CD4-positive, CD25-positive, alpha-beta regulatory T cell (primary cell): ENCODE data around the gene RPS6KL1. TPM values are rescaled to one million over a fixed set of nuclear protein-coding genes. Genes with fewer than 3 reads are reported as not detected.

Experiments
- ATAC-seq, 2 donors: fragments of 150-1000 bp; cut with Tn5 transposase; one replicate each; pipeline ENCODE4 v1.10.0; 2021; ENCODE audit warnings: low read depth in 2 of 2, moderate number of reproducible peaks in 2 of 2, moderate library complexity in 1 of 2
- DNase-seq, 3 donors: peaks; one replicate each; pipeline versions ENCODE4 v3.0.0 to v3.0.0-alpha.2; 2012 to 2022; ENCODE audit warnings: mixed read lengths in 1 of 3
- H3K27ac ChIP-seq: one replicate; pipeline ENCODE4 v1.7.0; 2013; ENCODE audit warnings: mild to moderate bottlenecking, low read length; ENCODE audit not compliant: insufficient read depth, poor library complexity, severe bottlenecking
- H3K27me3 ChIP-seq: one replicate; pipeline ENCODE4 v1.7.0; 2013; ENCODE audit warnings: low read length; ENCODE audit not compliant: control insufficient read depth, insufficient read depth
- H3K36me3 ChIP-seq: one replicate; pipeline ENCODE4 v1.7.0; 2013; ENCODE audit warnings: mild to moderate bottlenecking, low read length, moderate library complexity; ENCODE audit not compliant: control insufficient read depth, insufficient read depth
- H3K4me1 ChIP-seq: 2 replicates; pipeline ENCODE4 v1.7.0; 2013; ENCODE audit warnings: mild to moderate bottlenecking, low read length; ENCODE audit not compliant: insufficient read depth, control insufficient read depth, poor library complexity, severe bottlenecking
- H3K4me3 ChIP-seq: one replicate; pipeline ENCODE4 v1.7.0; 2013; ENCODE audit warnings: low read depth, mild to moderate bottlenecking, low read length, moderate library complexity
- H3K9me3 ChIP-seq, 2 experiments: 1 replicate in 1 of 2; 2 replicates in 1 of 2; pipeline ENCODE4 v1.7.0; 2013; ENCODE audit warnings: low read length in 2 of 2, mild to moderate bottlenecking in 1 of 2, moderate library complexity in 1 of 2; ENCODE audit not compliant: control insufficient read depth in 2 of 2
- H3K27ac Mint-ChIP-seq, 3 donors: one replicate each; pipeline ENCODE4 v1.8.0; 2020 to 2022; ENCODE audit warnings: mild to moderate bottlenecking in 3 of 3, mixed read lengths in 3 of 3, moderate library complexity in 2 of 3
- H3K27me3 Mint-ChIP-seq: one replicate; pipeline ENCODE4 v1.8.0; 2022; ENCODE audit warnings: mild to moderate bottlenecking, mixed read lengths
- H3K36me3 Mint-ChIP-seq: one replicate; pipeline ENCODE4 v1.8.0; 2020; ENCODE audit warnings: mixed read lengths
- H3K4me1 Mint-ChIP-seq, 4 donors: one replicate each; pipeline ENCODE4 v1.8.0; 2020 to 2022; ENCODE audit warnings: mixed read lengths in 4 of 4, mild to moderate bottlenecking in 1 of 4
- H3K4me3 Mint-ChIP-seq, 4 donors: one replicate each; pipeline ENCODE4 v1.8.0; 2020 to 2022; ENCODE audit warnings: mild to moderate bottlenecking in 4 of 4, mixed read lengths in 4 of 4, moderate library complexity in 3 of 4
- H3K9me3 Mint-ChIP-seq, 7 donors: one replicate each; pipeline ENCODE4 v1.8.0; 2020 to 2022; ENCODE audit warnings: mixed read lengths in 7 of 7, mild to moderate bottlenecking in 3 of 7, moderate library complexity in 2 of 7
- polyA plus RNA-seq, 4 donors: library from polyadenylated mRNA; unstranded; fragments of 300-500 nt; fragmentation: Illumina TruSeq; gene quantifications; one replicate each; pipeline ENCODE4 v1.2.3, GENCODE V29; 2021
- total RNA-seq: library from RNA; stranded (reverse); gene quantifications from one replicate; pipeline ENCODE4 v1.2.3, GENCODE V29; 2022

The RPS6KL1 gene
- total and polyA plus RNA-seq, 5 donors from 2014 or later, result 0.27 to 4.5 (median 2.2) TPM

GRCh38 chr14:74945852-74946658 is 23.0 kb upstream of the RPS6KL1 start:
- Mint-ChIP-seq H3K36me3 (no peaks in the 10 kb centered on the region), H3K4me3 (peak overlapping the region in 2 of 4 donors; percentile 74 to 84)

GRCh38 chr14:74945261-74945851 is 22.3 kb upstream of the RPS6KL1 start:
- H3K4me1 Mint-ChIP-seq, result peaks cover 9 to 34% (median 19%) of the 10 kb centered on the region in 4 donors
- no peak overlapping the region for H3K27ac Mint-ChIP-seq
- no peak overlapping the region for H3K4me3 Mint-ChIP-seq
- no peaks in the 10 kb centered on the region for H3K27me3 ChIP-seq
- peaks cover 31% of the 10 kb centered on the region for H3K4me1 ChIP-seq
- H3K9me3 ChIP-seq, result no peaks in the 10 kb centered on the region
- no peak overlapping the region for H3K4me3 ChIP-seq
- H3K27ac ChIP-seq, result no peak overlapping the region
- no peaks in the 10 kb centered on the region for H3K36me3 Mint-ChIP-seq
- H3K36me3 ChIP-seq, result no peaks in the 10 kb centered on the region
- H3K9me3 Mint-ChIP-seq, result no peaks in the 10 kb centered on the region
- peaks cover 6% of the 10 kb centered on the region for H3K27me3 Mint-ChIP-seq
- DNase-seq (no peak), ATAC-seq (no peak)

More at GRCh38 chr14:74945852-74946658, 23.0 kb upstream of the RPS6KL1 start:
- Mint-ChIP-seq H3K9me3 (no peaks in the 10 kb centered on the region), H3K27ac (peak overlapping the region in 2 of 3 donors; percentile 9 to 93), H3K4me1 (peaks cover 9 to 31% (median 19%) of the 10 kb centered on the region in 4 donors), H3K27me3 (peaks cover 6% of the 10 kb centered on the region)
- peaks cover 28% of the 10 kb centered on the region for H3K4me1 ChIP-seq
- peak; percentile 59 to 69 (median 62) for DNase-seq
- peak; percentile 65 to 75 for ATAC-seq
- H3K36me3 ChIP-seq, result no peaks in the 10 kb centered on the region
- H3K4me3 ChIP-seq, result no peak overlapping the region
- no peaks in the 10 kb centered on the region for H3K27me3 ChIP-seq
- H3K9me3 ChIP-seq, result no peaks in the 10 kb centered on the region
- no peak overlapping the region for H3K27ac ChIP-seq

- DNase-seq (no peak), ATAC-seq (no peak)
- Histone ChIP-seq H3K36me3 (no peaks in the 10 kb centered on the region), H3K27ac (peak overlapping the region; percentile 73), H3K4me1 (peaks cover 31% of the 10 kb centered on the region), H3K4me3 (no peak overlapping the region), H3K27me3 (no peaks in the 10 kb centered on the region), H3K9me3 (no peaks in the 10 kb centered on the region)
- peaks cover 0 to 4% (median 0%) of the 10 kb centered on the region in 7 donors for H3K9me3 Mint-ChIP-seq
- H3K36me3 Mint-ChIP-seq, result no peaks in the 10 kb centered on the region
- peak overlapping the region in 2 of 3 donors; percentile 63 to 94 for H3K27ac Mint-ChIP-seq
- no peaks in the 10 kb centered on the region for H3K27me3 Mint-ChIP-seq
- H3K4me1 Mint-ChIP-seq, result peaks cover 16 to 43% (median 26%) of the 10 kb centered on the region in 4 donors
- H3K4me3 Mint-ChIP-seq, result peak overlapping the region in 2 of 4 donors; percentile 48 to 81
These were observed 19.5 kb upstream of the RPS6KL1 start for GRCh38 chr14:74942608-74943007.

GRCh38 chr14:74942181-74942580 is 19.1 kb upstream of the RPS6KL1 start:
- no peaks in the 10 kb centered on the region for H3K9me3 ChIP-seq
- H3K27me3 ChIP-seq, result no peaks in the 10 kb centered on the region
- peaks cover 31% of the 10 kb centered on the region for H3K4me1 ChIP-seq
- Mint-ChIP-seq H3K4me1 (peaks cover 16 to 47% (median 27%) of the 10 kb centered on the region in 4 donors), H3K36me3 (no peaks in the 10 kb centered on the region), H3K27me3 (no peaks in the 10 kb centered on the region), H3K4me3 (peak overlapping the region; percentile 72 to 90 (median 82)), H3K27ac (peak overlapping the region; percentile 94), H3K9me3 (peaks cover 0 to 4% (median 0%) of the 10 kb centered on the region in 7 donors)
- ATAC-seq, result no peak
- no peak for DNase-seq
- H3K27ac ChIP-seq, result peak overlapping the region; percentile 73
- no peak overlapping the region for H3K4me3 ChIP-seq
- H3K36me3 ChIP-seq, result no peaks in the 10 kb centered on the region

GRCh38 chr14:74941676-74942097 is 18.6 kb upstream of the RPS6KL1 start:
- Mint-ChIP-seq H3K4me1 (peaks cover 16 to 50% (median 29%) of the 10 kb centered on the region in 4 donors), H3K27me3 (no peaks in the 10 kb centered on the region), H3K4me3 (peak overlapping the region; percentile 72 to 90 (median 82)), H3K36me3 (no peaks in the 10 kb centered on the region), H3K9me3 (peaks cover 0 to 4% (median 0%) of the 10 kb centered on the region in 7 donors), H3K27ac (peak overlapping the region; percentile 94)
- Histone ChIP-seq H3K27me3 (no peaks in the 10 kb centered on the region), H3K4me1 (peaks cover 31% of the 10 kb centered on the region), H3K27ac (peak overlapping the region; percentile 73), H3K9me3 (no peaks in the 10 kb centered on the region), H3K4me3 (peak overlapping the region; percentile 77), H3K36me3 (no peaks in the 10 kb centered on the region)
- peak; percentile 65 to 67 for ATAC-seq
- peak in 2 of 3 donors; percentile 37 to 83 for DNase-seq

GRCh38 chr14:74940956-74941565 is 18.0 kb upstream of the RPS6KL1 start:
- peak overlapping the region; percentile 73 for H3K27ac ChIP-seq
- no peaks in the 10 kb centered on the region for H3K27me3 ChIP-seq
- H3K4me3 Mint-ChIP-seq, result peak overlapping the region; percentile 72 to 90 (median 82)
- H3K4me3 ChIP-seq, result peak overlapping the region; percentile 77
- no peaks in the 10 kb centered on the region for H3K36me3 ChIP-seq
- peaks cover 25% of the 10 kb centered on the region for H3K4me1 ChIP-seq
- H3K9me3 ChIP-seq, result no peaks in the 10 kb centered on the region
- ATAC-seq (peak in 1 of 2 donors; percentile 4), DNase-seq (no peak)
- H3K27me3 Mint-ChIP-seq, result no peaks in the 10 kb centered on the region
- peaks cover 16 to 44% (median 25%) of the 10 kb centered on the region in 4 donors for H3K4me1 Mint-ChIP-seq
- H3K9me3 Mint-ChIP-seq, result peaks cover 0 to 4% (median 0%) of the 10 kb centered on the region in 7 donors
- H3K36me3 Mint-ChIP-seq, result no peaks in the 10 kb centered on the region
- H3K27ac Mint-ChIP-seq, result peak overlapping the region; percentile 94
